H9 (cell line): Measurements from ENCODE around the gene MGAT4B. TPM values are rescaled to one million over a fixed set of nuclear protein-coding genes. Genes with fewer than 3 reads are reported as not detected.

ENCODE experiments used
- DNase-seq: peaks from one replicate; pipeline ENCODE4 v3.0.0-alpha.2; 2017
- H2AFZ ChIP-seq: one replicate; pipeline ENCODE4 v1.6.1; 2013; ENCODE audit warnings: mild to moderate bottlenecking, low read length, control low read depth, moderate library complexity
- H2AK5ac ChIP-seq: 2 replicates; pipeline ENCODE4 v1.6.1; 2013; ENCODE audit warnings: low read length, control low read depth, mixed read lengths; ENCODE audit not compliant: insufficient read length
- H2BK120ac ChIP-seq: one replicate; pipeline ENCODE4 v1.6.1; 2013; ENCODE audit warnings: low read depth, mild to moderate bottlenecking, low read length, control low read depth, inconsistent platforms; ENCODE audit not compliant: poor library complexity, severe bottlenecking
- H2BK12ac ChIP-seq: 2 replicates; pipeline ENCODE4 v1.6.1; 2013; ENCODE audit warnings: low read length, control low read depth, mixed read lengths, low read depth; ENCODE audit not compliant: insufficient read length
- H2BK15ac ChIP-seq: 2 replicates; pipeline ENCODE4 v1.6.1; 2013; ENCODE audit warnings: low read depth, low read length, control low read depth
- H2BK20ac ChIP-seq: one replicate; pipeline ENCODE4 v1.6.1; 2013; ENCODE audit warnings: low read depth, mild to moderate bottlenecking, low read length, control low read depth, inconsistent platforms; ENCODE audit not compliant: poor library complexity, severe bottlenecking
- H2BK5ac ChIP-seq: 2 replicates; pipeline ENCODE4 v1.6.1; 2013; ENCODE audit warnings: low read length, control low read depth, mixed read lengths; ENCODE audit not compliant: insufficient read length
- H3K14ac ChIP-seq: 2 replicates; pipeline ENCODE4 v1.6.1; 2013; ENCODE audit warnings: low read length, control low read depth; ENCODE audit not compliant: insufficient read depth
- H3K18ac ChIP-seq: 2 replicates; pipeline ENCODE4 v1.6.1; 2013; ENCODE audit warnings: low read depth, mild to moderate bottlenecking, mixed read lengths, low read length, control low read depth; ENCODE audit not compliant: insufficient read length
- H3K23ac ChIP-seq: 2 replicates; pipeline ENCODE4 v1.6.1; 2013; ENCODE audit warnings: low read length, control low read depth, mixed read lengths, low read depth; ENCODE audit not compliant: insufficient read length
- H3K23me2 ChIP-seq: 2 replicates; pipeline ENCODE4 v1.6.1; 2013; ENCODE audit warnings: low read depth, mild to moderate bottlenecking, mixed read lengths, low read length, control low read depth; ENCODE audit not compliant: insufficient read length, poor library complexity, severe bottlenecking
- H3K27ac ChIP-seq: 2 replicates; pipeline ENCODE4 v1.5.1; 2013; ENCODE audit warnings: low read length, control low read depth, mixed read lengths, low read depth; ENCODE audit not compliant: insufficient read length
- H3K27me3 ChIP-seq: 2 replicates; pipeline ENCODE4 v1.6.1; 2013; ENCODE audit warnings: low read length, control low read depth, inconsistent platforms; ENCODE audit not compliant: insufficient read depth
- H3K4ac ChIP-seq: 2 replicates; pipeline ENCODE4 v1.6.1; 2013; ENCODE audit warnings: low read depth, mild to moderate bottlenecking, control low read depth, inconsistent platforms, low read length, moderate library complexity
- H3K4me1 ChIP-seq: 2 replicates; pipeline ENCODE4 v1.6.1; 2013; ENCODE audit warnings: low read length, control low read depth, inconsistent platforms; ENCODE audit not compliant: insufficient read depth
- H3K4me2 ChIP-seq: 2 replicates; pipeline ENCODE4 v1.6.1; 2013; ENCODE audit warnings: low read length, control low read depth, mixed read lengths; ENCODE audit not compliant: insufficient read length, insufficient read depth
- H3K56ac ChIP-seq: 2 replicates; pipeline ENCODE4 v1.6.1; 2013; ENCODE audit warnings: low read depth, mild to moderate bottlenecking, mixed read lengths, low read length, control low read depth; ENCODE audit not compliant: insufficient read length
- H3K79me1 ChIP-seq: 2 replicates; pipeline ENCODE4 v1.6.1; 2013; ENCODE audit warnings: low read depth, mild to moderate bottlenecking, moderate library complexity, low read length, control low read depth, inconsistent platforms; ENCODE audit not compliant: insufficient read depth, poor library complexity, severe bottlenecking
- H3K79me2 ChIP-seq: 2 replicates; pipeline ENCODE4 v1.6.1; 2013; ENCODE audit warnings: low read length, control low read depth, inconsistent platforms; ENCODE audit not compliant: insufficient read depth
- H3K9ac ChIP-seq: 2 replicates; pipeline ENCODE4 v1.6.1; 2013; ENCODE audit warnings: low read length, control low read depth, mixed read lengths; ENCODE audit not compliant: insufficient read length; ENCODE audit errors: extremely low read depth
- H3K9me3 ChIP-seq: one replicate; pipeline ENCODE4 v1.6.1; 2013; ENCODE audit warnings: low read depth, low read length, inconsistent platforms; ENCODE audit not compliant: control insufficient read depth
- H3T11ph ChIP-seq: one replicate; pipeline ENCODE4 v1.6.1; 2013; ENCODE audit warnings: mild to moderate bottlenecking, low read length, control low read depth, inconsistent platforms
- H4K20me1 ChIP-seq: one replicate; pipeline ENCODE4 v1.6.1; 2013; ENCODE audit not compliant: control insufficient read depth, insufficient read length, insufficient read depth
- H4K5ac ChIP-seq: 2 replicates; pipeline ENCODE4 v1.6.1; 2013; ENCODE audit warnings: low read depth, mild to moderate bottlenecking, mixed read lengths, low read length, control low read depth; ENCODE audit not compliant: insufficient read length
- H4K8ac ChIP-seq: replicated peaks from 2 replicates; pipeline ENCODE4 v1.6.1; 2013; ENCODE audit warnings: low read length, control low read depth, mixed read lengths, low read depth; ENCODE audit not compliant: insufficient read length
- H4K91ac ChIP-seq: 2 replicates; pipeline ENCODE4 v1.6.1; 2013; ENCODE audit warnings: low read depth, mild to moderate bottlenecking, moderate library complexity, mixed read lengths, low read length, control low read depth; ENCODE audit not compliant: insufficient read length
- H3K27ac Mint-ChIP-seq, 3 experiments: 2 replicates in 2 of 3; 3 replicates in 1 of 3; pipeline ENCODE4 v1.8.0; 2020 to 2021; ENCODE audit warnings: mixed read lengths in 3 of 3, mild to moderate bottlenecking in 1 of 3, moderate library complexity in 1 of 3
- H3K27me3 Mint-ChIP-seq: 2 replicates; pipeline ENCODE4 v1.8.0; 2021; ENCODE audit warnings: low read depth, mild to moderate bottlenecking, moderate library complexity, mixed read lengths
- H3K36me3 Mint-ChIP-seq, 3 experiments: 2 replicates in 2 of 3; 3 replicates in 1 of 3; pipeline ENCODE4 v1.8.0; 2020 to 2021; ENCODE audit warnings: low read depth in 3 of 3, mixed read lengths in 3 of 3; ENCODE audit not compliant: insufficient read depth in 1 of 3
- H3K4me1 Mint-ChIP-seq, 2 experiments: 2 replicates each; pipeline ENCODE4 v1.8.0; 2020; ENCODE audit warnings: mixed read lengths in 2 of 2
- H3K4me3 Mint-ChIP-seq, 2 experiments: 2 replicates in 1 of 2; 3 replicates in 1 of 2; pipeline ENCODE4 v1.8.0; 2020 to 2021; ENCODE audit warnings: mild to moderate bottlenecking in 2 of 2, mixed read lengths in 2 of 2, moderate library complexity in 1 of 2
- H3K9me3 Mint-ChIP-seq, 2 experiments: 2 replicates in 1 of 2; 3 replicates in 1 of 2; pipeline ENCODE4 v1.8.0; 2020; ENCODE audit warnings: mild to moderate bottlenecking in 2 of 2, mixed read lengths in 2 of 2, moderate library complexity in 1 of 2
- WGBS: extraction: QIAGEN DNeasy Blood & Tissue Kit; methylation state at CpG from one replicate; pipeline ENCODE4 v1.1.7; 2013; ENCODE audit warnings: missing lambda C conversion rate, low lambda C conversion rate, mixed read lengths; ENCODE audit not compliant: insufficient read length; ENCODE audit errors: extremely low coverage; 5-methylcytosine and 5-hydroxymethylcytosine counted together
- total RNA-seq: library from RNA; stranded (reverse); gene quantifications from 2 replicates; pipeline ENCODE4 v1.2.1, GENCODE V29; 2021
- TF ChIP-seq, protein P1 (sequence below): fragments of 200-600 bp; sonication (generic); conservative IDR thresholded peaks from 3 replicates; pipeline ENCODE4 v1.8.0; 2021; ENCODE audit warnings: antibody characterized with exemption, mild to moderate bottlenecking

Gene MGAT4B
- total RNA-seq, 1 experiment from 2014 or later: 147 TPM

DNA sequence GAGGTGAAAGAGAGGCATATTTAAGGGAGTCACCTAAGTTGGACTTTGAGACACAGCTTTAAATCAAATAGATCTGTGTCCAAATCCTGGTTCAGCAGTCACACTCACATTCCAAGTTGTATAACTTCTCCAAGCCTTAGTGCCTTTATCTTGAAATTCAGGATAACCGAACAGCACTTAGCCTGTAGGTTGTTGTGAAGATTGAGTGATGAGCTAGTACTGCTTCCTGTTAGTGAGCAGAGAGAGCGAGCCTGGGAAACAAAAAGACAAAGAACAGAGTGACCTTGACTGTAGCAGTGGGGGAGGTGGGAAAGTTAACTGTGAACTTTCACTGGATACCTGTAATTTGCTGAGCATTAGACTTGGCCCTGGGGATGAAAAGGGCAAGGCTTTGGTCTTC lies 51.6 kb downstream of the MGAT4B start:
- H3K27me3 Mint-ChIP-seq: no peaks in the 10 kb centered on the region
- Histone ChIP-seq H3K23me2 (no peaks in the 10 kb centered on the region), H3K23ac (no peak overlapping the region), H3K27ac (peak overlapping the region; percentile 49), H2BK15ac (no peak overlapping the region), H2BK20ac (no peak overlapping the region), H4K91ac (no peak overlapping the region), H3K56ac (no peak overlapping the region), H2AFZ (no peak overlapping the region), H3K9me3 (no peaks in the 10 kb centered on the region), H4K20me1 (no peaks in the 10 kb centered on the region), H2BK12ac (no peak overlapping the region), H4K8ac (no peak overlapping the region), H3K4ac (no peak overlapping the region), H4K5ac (no peak overlapping the region), H3K14ac (no peak overlapping the region), H3K79me2 (peaks cover 22% of the 10 kb centered on the region; the same call in 1 of the 2 replicates), H3K4me2 (peak overlapping the region; percentile 5), H3K27me3 (no peaks in the 10 kb centered on the region), H3K4me1 (peaks cover 9% of the 10 kb centered on the region; the same call in 1 of the 2 replicates), H3K79me1 (peaks cover 3% of the 10 kb centered on the region), H2BK120ac (no peak overlapping the region), H3K9ac (no peak overlapping the region), H3T11ph (no peak overlapping the region), H3K18ac (no peak overlapping the region), H2BK5ac (no peak overlapping the region), H2AK5ac (no peak overlapping the region)
- peaks cover 3 to 12% (median 11%) of the 10 kb centered on the region in 3 experiments; a peak in 6 of 7 replicates for H3K36me3 Mint-ChIP-seq
- DNase-seq: no peak
- no peak overlapping the region for H3K4me3 Mint-ChIP-seq
- peaks cover 29 to 34% of the 10 kb centered on the region in 2 experiments for H3K4me1 Mint-ChIP-seq
- no CpG with 5 or more reads among the region's 2 CpGs for WGBS
- peak overlapping the region in 2 of 3 experiments; percentile 63 to 89; a peak in 5 of 7 replicates for H3K27ac Mint-ChIP-seq
- TF ChIP-seq, protein P1, sequence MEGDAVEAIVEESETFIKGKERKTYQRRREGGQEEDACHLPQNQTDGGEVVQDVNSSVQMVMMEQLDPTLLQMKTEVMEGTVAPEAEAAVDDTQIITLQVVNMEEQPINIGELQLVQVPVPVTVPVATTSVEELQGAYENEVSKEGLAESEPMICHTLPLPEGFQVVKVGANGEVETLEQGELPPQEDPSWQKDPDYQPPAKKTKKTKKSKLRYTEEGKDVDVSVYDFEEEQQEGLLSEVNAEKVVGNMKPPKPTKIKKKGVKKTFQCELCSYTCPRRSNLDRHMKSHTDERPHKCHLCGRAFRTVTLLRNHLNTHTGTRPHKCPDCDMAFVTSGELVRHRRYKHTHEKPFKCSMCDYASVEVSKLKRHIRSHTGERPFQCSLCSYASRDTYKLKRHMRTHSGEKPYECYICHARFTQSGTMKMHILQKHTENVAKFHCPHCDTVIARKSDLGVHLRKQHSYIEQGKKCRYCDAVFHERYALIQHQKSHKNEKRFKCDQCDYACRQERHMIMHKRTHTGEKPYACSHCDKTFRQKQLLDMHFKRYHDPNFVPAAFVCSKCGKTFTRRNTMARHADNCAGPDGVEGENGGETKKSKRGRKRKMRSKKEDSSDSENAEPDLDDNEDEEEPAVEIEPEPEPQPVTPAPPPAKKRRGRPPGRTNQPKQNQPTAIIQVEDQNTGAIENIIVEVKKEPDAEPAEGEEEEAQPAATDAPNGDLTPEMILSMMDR: no peak
- no peaks in the 10 kb centered on the region for H3K9me3 Mint-ChIP-seq
